Muscle of leg (tissue), 16 donors: ENCODE measurements around the gene CA4. TPM values are rescaled to one million over a fixed set of nuclear protein-coding genes. Genes with fewer than 3 reads are reported as not detected.
"Not testable (repeated sequence)": the region's sequence is repeated elsewhere in the genome, so short reads cannot be mapped to it uniquely, and the experiment has no call there.

Experiments
- DNase-seq: peaks from one replicate; pipeline ENCODE4 v3.0.0; 2013
- H3K27ac ChIP-seq: one replicate; pipeline ENCODE4 v1.5.1; 2013; ENCODE audit warnings: mild to moderate bottlenecking, low read length, control low read depth
- H3K27me3 ChIP-seq: one replicate; pipeline ENCODE4 v1.6.1; 2013; ENCODE audit warnings: low read length; ENCODE audit not compliant: control insufficient read depth, insufficient read depth
- H3K36me3 ChIP-seq: one replicate; pipeline ENCODE4 v1.6.1; 2013; ENCODE audit warnings: low read length; ENCODE audit not compliant: control insufficient read depth, insufficient read depth
- H3K4me1 ChIP-seq: one replicate; pipeline ENCODE4 v1.6.1; 2013; ENCODE audit warnings: low read length; ENCODE audit not compliant: control insufficient read depth, insufficient read depth
- H3K4me3 ChIP-seq: one replicate; pipeline ENCODE4 v1.5.1; 2013; ENCODE audit warnings: low read length, control low read depth
- H3K9me3 ChIP-seq: replicated peaks from 2 replicates; pipeline ENCODE4 v1.6.1; 2013; ENCODE audit warnings: low read depth, low read length; ENCODE audit not compliant: control insufficient read depth
- WGBS: methylation state at CpG from one replicate; pipeline ENCODE4 v1.1.5; 2013; ENCODE audit warnings: missing lambda C conversion rate; ENCODE audit not compliant: insufficient coverage; 5-methylcytosine and 5-hydroxymethylcytosine counted together
- long read RNA-seq, 11 donors: transcript quantifications; one replicate each; lab custom pipeline, GENCODE V29; 2026
- polyA plus RNA-seq, 8 donors: library from polyadenylated mRNA; unstranded; fragments of 120-200 nt; gene quantifications; one replicate each; pipeline versions ENCODE4 v1.2.1 to v1.2.3, GENCODE V29; 2013; ENCODE audit warnings: inconsistent platforms in 1 of 8, low replicate concordance in 1 of 8; ENCODE audit not compliant: insufficient read length in 8 of 8, insufficient read depth in 1 of 8
- total RNA-seq: library from RNA; stranded (reverse); fragments of 120-200 nt; gene quantifications from one replicate; pipeline ENCODE4 v1.2.4, GENCODE V29; 2013

CA4 gene
- total RNA-seq (7.4 TPM), polyA plus RNA-seq (10 to 100 TPM in 2 of 8 donors, 1 to 10 TPM in 6; 4.8 to 16.3 (median 6.8) TPM)
- long read RNA-seq, donor 1, partial matches to known transcripts, result 0 of 2 reads
- long read RNA-seq, donor 1, other reads (novel, unspliced or antisense), result 0 of 2 reads
- long read RNA-seq, donor 2, result 0 reads
- long read RNA-seq, donor 3, result 0 reads
- long read RNA-seq, donor 4, partial matches to known transcripts, result 0 of 1 reads
- long read RNA-seq, donor 4, other reads (novel, unspliced or antisense), result 0 of 1 reads
- long read RNA-seq, donor 5, partial matches to known transcripts, result 0 of 4 reads
- long read RNA-seq, donor 5, other reads (novel, unspliced or antisense), result 0 of 4 reads
- long read RNA-seq, donor 6, transcript CA4-201 (8 exons, 1,154 nt), result major isoform, 5 of 5 reads
- long read RNA-seq, donor 6, partial matches to known transcripts, result 0 of 5 reads
- long read RNA-seq, donor 6, other reads (novel, unspliced or antisense), result 0 of 5 reads
- long read RNA-seq, donor 7, partial matches to known transcripts, result 0 of 3 reads
- long read RNA-seq, donor 7, other reads (novel, unspliced or antisense), result 0 of 3 reads
- long read RNA-seq, donor 8, transcript CA4-201 (8 exons, 1,154 nt), result major isoform, 6 of 7 reads
- long read RNA-seq, donor 8, partial matches to known transcripts, result 0 of 7 reads
- long read RNA-seq, donor 8, other reads (novel, unspliced or antisense), result 0 of 7 reads
- long read RNA-seq, donor 9, partial matches to known transcripts, result 5 of 7 reads
- long read RNA-seq, donor 9, other reads (novel, unspliced or antisense), result 0 of 7 reads
- long read RNA-seq, donor 10, transcript CA4-201 (8 exons, 1,154 nt), result major isoform, 5 of 27 reads
- long read RNA-seq, donor 10, partial matches to known transcripts, result 22 of 27 reads
- long read RNA-seq, donor 10, other reads (novel, unspliced or antisense), result 0 of 27 reads
- long read RNA-seq, donor 11, partial matches to known transcripts, result 0 of 3 reads
- long read RNA-seq, donor 11, other reads (novel, unspliced or antisense), result 0 of 3 reads

DNA sequence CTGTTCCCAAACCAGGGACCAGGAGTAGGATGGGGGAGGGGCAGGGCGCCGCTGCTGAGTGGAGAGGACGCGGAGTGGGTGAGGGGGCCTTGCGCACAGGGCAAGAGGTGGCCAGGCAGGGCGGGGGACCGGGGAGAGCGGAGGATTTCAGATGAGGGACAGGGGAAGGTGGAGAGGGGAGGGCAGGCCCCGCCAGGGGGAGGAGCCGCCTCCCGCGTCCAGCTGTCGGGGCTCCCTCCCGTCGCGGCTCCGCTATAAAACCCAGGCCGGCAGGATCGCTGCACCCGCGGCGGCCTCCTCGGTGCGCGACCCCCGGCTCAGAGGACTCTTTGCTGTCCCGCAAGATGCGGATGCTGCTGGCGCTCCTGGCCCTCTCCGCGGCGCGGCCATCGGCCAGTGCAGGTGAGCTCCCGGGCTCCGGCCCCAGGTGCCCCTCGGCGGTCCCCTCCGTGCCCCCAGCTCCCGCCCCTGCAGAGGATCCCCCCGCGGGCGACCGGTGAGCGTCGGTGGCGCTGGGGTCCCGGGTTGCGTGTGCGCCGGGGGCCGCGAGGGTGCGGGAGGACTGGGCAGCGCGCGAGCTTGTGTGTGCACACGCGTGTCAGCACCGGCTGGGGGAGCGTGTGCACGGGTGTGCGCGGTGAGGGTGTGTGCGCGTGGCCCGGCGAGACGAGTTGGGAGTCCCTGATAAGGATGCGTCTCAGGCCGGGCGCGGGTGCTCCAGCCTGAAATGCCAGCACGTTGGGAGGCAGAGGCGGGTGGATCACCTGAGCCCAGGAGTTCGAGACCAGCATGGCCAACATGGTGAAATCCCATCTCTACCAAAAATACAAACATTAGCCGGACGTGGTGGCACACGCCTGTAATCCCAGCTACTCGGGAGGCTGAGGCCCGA is at the start of gene CA4:
Gene CA4 (plus strand): TSS at position 283 of the 892 bp plus-strand sequence. CDS start 62 bp downstream, at position 345.
- H3K27ac ChIP-seq, result no peak within 1 kb of the TSS
- H3K9me3 ChIP-seq, result no peaks in the 10 kb centered on the region
- no peak for DNase-seq
- H3K4me3 ChIP-seq, result peak within 1 kb of the TSS; percentile 15
- no peaks in the 10 kb centered on the region for H3K36me3 ChIP-seq
- peaks cover 39% of the 10 kb centered on the region for H3K4me1 ChIP-seq
- 1% methylated on average over 70 of the region's 81 CpGs for WGBS
- peaks cover 88% of the 10 kb centered on the region for H3K27me3 ChIP-seq

DNA sequence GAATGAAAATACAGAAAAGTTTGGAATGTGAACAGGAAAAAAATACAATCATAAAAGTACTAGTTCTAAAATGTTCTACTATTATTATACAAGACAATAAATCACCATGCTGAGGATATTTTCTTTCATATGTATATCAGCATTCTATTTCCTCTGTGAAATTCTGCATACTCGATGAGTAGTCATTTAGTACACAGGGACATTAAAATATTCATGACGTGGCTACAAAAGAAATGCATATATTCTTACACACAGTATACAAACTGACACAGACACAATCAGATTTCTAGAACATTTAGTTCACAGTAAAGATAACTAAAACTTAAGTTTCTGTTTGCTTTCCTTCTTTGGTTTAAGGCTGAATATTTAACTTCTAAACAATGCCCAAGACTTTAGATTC is 49.2 kb upstream of the CA4 start:
- not testable (repeated sequence) for H3K9me3 ChIP-seq, H3K27me3 ChIP-seq, H3K4me1 ChIP-seq, DNase-seq, H3K36me3 ChIP-seq, H3K27ac ChIP-seq, H3K4me3 ChIP-seq
- no CpG with 5 or more reads among the region's 2 CpGs for WGBS

DNA sequence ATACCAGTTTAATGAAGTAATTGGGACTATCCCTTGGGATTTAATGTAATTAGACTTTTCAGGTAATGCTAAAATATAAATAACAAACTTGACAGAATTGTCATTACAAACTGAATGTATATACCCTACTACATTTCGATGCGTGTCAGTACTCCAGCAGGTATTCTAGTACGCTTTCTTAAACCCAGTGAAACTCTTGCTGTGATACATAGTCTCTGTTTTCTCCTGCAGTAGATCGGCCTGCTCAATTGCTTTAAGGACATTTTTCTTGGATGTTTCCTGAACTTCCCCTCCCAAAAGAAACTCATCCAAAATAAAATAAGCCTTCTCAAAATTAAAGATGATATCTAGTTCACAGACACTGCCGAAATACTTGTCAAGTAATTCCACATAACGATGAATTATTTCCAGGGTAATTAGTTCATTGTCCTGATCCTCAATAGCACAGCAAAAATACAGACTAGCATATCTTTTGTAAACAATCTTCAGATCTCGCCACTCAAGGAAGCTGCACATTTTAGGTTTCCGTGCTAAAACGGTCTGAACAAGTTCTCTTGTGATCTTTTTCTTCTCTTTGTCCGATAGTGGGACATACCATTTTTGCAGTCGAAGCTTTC is 47.6 kb upstream of the CA4 start:
- WGBS, result 41% methylated on average over 6 of the region's 11 CpGs
- H3K27ac ChIP-seq, DNase-seq, H3K27me3 ChIP-seq, H3K9me3 ChIP-seq, H3K4me1 ChIP-seq, H3K36me3 ChIP-seq, H3K4me3 ChIP-seq: not testable (repeated sequence)

DNA sequence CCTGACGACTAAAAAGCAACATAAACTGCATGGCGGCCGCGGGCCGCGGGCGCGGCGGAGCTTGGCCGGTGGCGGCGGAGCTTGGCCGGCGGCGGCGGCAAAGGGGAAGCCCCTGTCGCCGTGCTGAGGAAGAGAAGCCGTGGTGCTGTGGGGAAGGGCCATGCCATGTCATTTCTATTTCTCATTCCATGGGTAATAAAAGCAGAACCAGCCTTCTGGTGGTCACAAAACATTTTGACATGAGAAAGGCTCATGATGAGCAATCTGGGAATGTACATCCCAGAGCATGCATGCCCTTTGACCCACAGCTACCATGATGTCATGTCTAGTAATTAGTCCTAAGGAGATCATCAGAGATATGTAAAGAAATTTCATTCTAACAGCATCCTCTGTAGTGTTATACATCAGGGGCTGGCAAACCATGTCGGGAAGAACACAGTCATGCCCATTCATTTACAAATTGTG is 47.1 kb upstream of the CA4 start:
- Histone ChIP-seq H3K4me1 (no peaks in the 10 kb centered on the region), H3K27me3 (no peaks in the 10 kb centered on the region), H3K27ac (no peak overlapping the region), H3K36me3 (no peaks in the 10 kb centered on the region), H3K4me3 (no peak overlapping the region), H3K9me3 (no peaks in the 10 kb centered on the region)
- peak; percentile 46 for DNase-seq
- WGBS, result 23% methylated on average over 12 of the region's 20 CpGs

DNA sequence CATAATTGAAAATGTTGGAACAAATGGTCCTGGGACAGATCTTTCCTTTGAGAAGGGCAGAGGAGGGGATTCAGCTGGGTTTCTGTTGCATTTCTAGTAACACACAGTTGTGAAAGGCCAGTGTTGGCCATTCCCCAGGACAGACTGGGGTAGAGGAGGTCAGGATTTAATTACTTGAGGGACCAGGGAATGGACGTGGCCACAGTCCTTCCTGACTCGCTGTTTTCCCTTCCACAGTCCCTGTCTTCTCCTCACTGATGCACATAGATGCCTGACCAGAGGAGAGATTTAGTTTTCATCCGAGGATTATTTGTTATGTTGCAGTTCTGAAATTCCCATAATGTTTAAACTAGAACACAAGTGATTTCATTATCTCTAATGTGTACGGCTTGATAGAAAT is 45.8 kb upstream of the CA4 start:
- H3K27ac ChIP-seq, result no peak overlapping the region
- WGBS, result no CpG with 5 or more reads among the region's 4 CpGs
- no peaks in the 10 kb centered on the region for H3K27me3 ChIP-seq

DNA sequence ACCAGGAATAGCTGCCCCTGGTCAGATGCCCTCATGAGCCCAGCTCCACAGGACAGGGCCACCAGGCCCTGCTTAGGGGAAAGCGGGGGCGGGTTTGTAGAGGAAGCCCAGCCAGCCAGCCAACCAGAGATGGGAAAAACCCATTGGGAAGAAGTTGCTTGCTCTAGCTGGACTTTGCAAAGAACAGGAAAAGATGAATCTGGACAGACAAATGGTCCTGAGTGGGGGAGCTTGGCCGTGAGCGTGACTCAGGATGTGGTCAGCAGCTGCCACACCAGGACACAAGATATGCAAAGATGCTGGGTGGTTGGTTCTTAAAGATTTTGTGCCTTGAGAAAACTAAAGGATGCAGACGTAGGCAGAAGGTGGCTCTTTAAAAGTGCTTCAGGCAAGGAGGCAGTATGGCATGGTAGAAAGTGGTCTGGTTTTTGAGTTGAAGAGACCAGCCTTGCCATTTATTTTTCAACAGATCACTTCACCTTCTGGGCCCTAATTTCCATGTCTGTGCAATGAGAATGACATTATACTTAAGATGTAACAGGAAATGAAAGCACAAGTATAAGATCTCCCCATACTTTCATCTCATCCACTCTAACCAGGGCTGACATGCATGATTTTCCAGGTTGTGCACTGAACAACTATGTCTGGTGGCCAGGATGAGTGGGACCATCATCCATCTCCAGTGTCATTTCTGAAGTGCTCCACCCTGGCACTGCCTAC is 43.3 kb upstream of the CA4 start:
- H3K36me3 ChIP-seq, result no peaks in the 10 kb centered on the region
- H3K27me3 ChIP-seq, result no peaks in the 10 kb centered on the region
- no peak for DNase-seq
- no peak overlapping the region for H3K27ac ChIP-seq
- no peaks in the 10 kb centered on the region for H3K4me1 ChIP-seq
- no peaks in the 10 kb centered on the region for H3K9me3 ChIP-seq
- WGBS, result 86% methylated on average over 4 of the region's 5 CpGs
- H3K4me3 ChIP-seq, result no peak overlapping the region

More for the DNA sequence above, 45.8 kb upstream of the CA4 start:
- H3K36me3 ChIP-seq, result no peaks in the 10 kb centered on the region
- no peak for DNase-seq
- H3K4me3 ChIP-seq, result no peak overlapping the region
- no peaks in the 10 kb centered on the region for H3K9me3 ChIP-seq
- no peaks in the 10 kb centered on the region for H3K4me1 ChIP-seq

DNA sequence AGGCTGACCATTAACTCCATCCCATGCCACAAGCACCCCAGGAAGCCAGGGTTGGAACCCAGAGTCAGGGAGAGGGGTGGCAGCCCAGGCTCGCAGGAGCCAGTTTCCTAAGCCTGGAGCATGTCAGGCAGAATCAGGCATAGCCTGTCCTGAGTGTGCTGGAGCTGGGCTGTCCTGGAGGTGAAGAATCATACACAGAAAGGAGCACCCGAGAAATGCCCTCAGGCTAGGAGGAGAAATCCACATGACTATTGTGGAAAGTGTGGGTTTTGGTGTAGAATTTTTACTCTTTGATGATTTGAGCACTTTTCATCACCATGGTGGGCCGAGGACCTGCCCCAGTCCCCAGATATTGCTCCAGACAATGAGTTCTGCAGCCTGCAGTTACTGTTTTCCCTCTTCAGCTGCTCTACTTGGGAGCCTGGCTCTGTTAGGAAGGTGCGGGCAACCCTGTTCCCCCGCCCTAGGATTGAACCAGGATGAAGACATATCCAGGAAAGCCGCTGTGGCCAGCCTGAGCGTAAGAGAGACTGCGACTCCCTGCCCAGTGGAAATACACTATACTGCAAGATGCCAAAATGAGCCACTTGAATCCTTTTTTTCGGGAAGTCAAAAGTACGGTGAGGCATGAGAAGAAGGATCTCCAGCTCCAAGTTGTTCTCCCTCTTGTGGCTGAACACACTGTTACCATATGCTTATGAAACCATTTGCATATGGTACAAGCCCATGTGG is 42.1 kb upstream of the CA4 start:
- WGBS, result 57% methylated on average over 4 of the region's 10 CpGs
- Histone ChIP-seq H3K27me3 (no peaks in the 10 kb centered on the region), H3K4me3 (no peak overlapping the region), H3K4me1 (no peaks in the 10 kb centered on the region), H3K36me3 (no peaks in the 10 kb centered on the region), H3K9me3 (no peaks in the 10 kb centered on the region), H3K27ac (no peak overlapping the region)
- peak; percentile 15 for DNase-seq

DNA sequence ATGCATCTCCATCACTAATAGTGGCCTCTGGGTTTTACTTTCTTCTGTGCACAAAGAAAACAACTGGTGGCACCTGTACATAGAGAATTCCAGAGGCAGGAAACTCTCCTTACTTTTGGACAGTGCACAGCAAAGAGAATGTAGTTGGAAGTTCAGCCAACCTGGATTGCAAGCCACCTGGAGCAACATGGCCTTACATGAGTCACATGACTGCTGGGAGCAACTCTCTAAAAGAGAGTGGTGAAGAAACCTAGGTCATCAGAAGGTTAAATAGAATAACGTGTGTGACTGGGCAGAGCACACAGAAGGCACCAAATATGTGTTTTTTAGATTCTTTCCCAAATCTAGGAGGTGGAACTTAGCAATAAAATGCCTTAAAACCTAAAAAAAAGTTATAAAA is 41.5 kb upstream of the CA4 start:
- H3K4me1 ChIP-seq, H3K36me3 ChIP-seq, H3K27ac ChIP-seq, H3K9me3 ChIP-seq, DNase-seq, H3K27me3 ChIP-seq, H3K4me3 ChIP-seq: not testable (repeated sequence)
- no CpG with 5 or more reads among the region's 1 CpG for WGBS
